ENCODE measurements around the gene GHRH.

GHRH gene

DNA sequence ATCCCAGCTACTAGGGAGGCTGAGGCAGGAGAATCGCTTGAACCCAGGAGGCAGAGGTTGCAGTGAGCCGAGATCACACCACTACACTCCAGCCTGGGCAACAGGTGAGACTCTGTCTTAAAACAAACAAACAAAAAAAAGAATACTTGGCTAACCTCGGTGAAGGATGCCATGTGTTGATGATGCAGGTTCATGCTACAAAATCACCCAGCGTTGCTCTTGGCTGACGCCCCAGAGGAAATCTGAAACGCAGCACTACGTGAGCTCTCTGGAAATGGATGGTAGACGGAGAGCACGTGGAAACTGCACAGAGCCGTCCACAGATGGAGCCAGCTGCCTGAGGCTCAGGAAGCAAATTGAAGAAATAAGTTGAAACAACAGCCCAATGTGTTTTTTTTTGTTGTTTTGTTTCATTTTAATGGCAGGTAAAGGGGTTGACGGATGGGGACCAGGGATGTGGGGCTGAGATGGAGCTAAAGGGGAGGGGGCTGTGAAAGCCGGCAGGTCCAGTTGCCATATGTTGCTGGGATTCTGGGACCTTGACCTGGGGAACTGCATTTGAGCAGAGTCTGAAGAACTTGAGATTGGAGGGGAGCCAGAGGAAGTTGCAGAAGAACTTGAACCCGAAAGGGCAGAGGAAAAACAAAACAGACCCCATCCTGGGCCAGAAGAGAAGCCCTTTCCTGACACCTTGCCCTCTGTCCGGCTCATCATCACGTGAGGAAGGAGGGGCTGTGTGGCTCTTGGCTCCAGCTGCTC is 15.1 kb upstream of the GHRH start:
- H3K4me3 ChIP-seq (ENCODE audit: low read depth, low read length): no peak overlapping the region
- TF ChIP-seq, protein P1, sequence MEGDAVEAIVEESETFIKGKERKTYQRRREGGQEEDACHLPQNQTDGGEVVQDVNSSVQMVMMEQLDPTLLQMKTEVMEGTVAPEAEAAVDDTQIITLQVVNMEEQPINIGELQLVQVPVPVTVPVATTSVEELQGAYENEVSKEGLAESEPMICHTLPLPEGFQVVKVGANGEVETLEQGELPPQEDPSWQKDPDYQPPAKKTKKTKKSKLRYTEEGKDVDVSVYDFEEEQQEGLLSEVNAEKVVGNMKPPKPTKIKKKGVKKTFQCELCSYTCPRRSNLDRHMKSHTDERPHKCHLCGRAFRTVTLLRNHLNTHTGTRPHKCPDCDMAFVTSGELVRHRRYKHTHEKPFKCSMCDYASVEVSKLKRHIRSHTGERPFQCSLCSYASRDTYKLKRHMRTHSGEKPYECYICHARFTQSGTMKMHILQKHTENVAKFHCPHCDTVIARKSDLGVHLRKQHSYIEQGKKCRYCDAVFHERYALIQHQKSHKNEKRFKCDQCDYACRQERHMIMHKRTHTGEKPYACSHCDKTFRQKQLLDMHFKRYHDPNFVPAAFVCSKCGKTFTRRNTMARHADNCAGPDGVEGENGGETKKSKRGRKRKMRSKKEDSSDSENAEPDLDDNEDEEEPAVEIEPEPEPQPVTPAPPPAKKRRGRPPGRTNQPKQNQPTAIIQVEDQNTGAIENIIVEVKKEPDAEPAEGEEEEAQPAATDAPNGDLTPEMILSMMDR (IDR thresholded peaks at IDR 0.05; ENCODE audit: borderline replicate concordance, insufficient read depth, low read depth, low read length): peak; percentile 31; the same call in 1 of the 2 replicates

DNA sequence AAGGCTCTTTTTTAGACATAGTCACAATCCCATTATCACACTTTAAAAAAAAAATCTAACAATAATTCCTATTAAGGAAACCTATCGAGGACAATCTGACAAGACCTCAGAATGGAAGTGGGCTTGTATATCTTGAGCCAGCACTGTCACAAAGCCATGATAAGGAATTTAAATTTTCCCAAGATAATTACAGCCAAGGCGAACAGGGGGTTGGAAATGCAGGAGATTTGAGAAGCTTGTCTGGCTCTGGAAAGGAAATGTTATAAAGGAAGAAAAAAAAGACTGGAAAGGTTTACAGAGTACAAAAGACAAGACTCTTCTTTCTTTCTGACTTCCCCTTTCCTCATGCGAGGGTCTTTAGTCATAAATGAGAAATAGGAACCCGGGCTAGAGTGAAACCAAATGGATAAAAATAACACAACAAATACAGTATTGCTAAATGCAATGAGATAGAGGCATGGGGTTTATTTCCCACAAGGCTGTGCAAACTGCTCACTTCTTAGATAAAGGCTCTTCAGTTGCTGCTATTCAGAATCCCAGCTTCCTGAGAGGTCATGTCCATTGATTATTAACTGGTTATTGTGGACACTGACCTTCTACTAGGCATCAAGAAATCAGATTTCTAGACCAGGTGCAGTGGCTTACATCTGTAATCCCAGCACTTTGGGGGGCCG is 13.4 kb upstream of the GHRH start:
- TF ChIP-seq, protein P1 (IDR thresholded peaks at IDR 0.05; ENCODE audit: borderline replicate concordance, insufficient read depth, low read depth, low read length): no peak
- H3K4me3 ChIP-seq (ENCODE audit: low read depth, low read length): no peak overlapping the region

DNA sequence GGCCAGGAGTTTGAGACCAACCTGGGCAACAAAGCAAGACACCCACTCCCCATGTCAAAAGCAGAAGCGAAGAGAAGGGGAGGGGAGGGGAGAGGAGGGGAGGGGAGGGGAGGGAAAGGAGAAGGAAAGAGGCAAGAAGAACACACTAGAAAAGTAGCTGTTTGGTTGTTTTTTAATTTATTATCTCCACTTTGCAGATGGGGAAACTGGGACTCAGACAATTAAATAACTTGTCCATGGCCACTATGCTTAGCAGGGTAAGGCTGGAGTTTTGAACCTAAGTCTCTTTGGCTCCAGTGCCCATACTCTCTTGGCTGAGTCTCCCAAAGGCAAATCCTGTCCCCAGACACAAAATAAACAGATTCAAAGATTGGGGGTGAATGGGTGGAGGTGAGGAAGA is 12.4 kb upstream of the GHRH start:
- TF ChIP-seq, protein P1 (IDR thresholded peaks at IDR 0.05; ENCODE audit: borderline replicate concordance, insufficient read depth, low read depth, low read length): no peak
- H3K4me3 ChIP-seq (ENCODE audit: low read depth, low read length): no peak overlapping the region

DNA sequence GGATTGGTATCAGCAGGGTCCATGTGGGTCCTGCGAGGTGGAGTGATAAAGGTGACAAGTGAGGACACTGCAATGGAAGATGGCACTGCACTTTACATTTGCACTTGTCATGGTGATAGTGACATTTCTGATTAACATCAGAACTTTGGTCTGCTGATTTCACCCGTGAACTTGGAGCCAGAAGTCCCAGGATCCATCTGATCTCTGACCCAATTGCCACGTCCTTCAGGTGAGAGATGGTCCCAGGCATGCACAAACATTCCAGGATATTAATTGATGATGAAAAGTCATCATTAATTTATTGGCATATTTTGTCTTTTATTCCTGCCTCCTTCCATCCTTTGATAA is 9.8 kb upstream of the GHRH start:
- TF ChIP-seq, protein P1 (IDR thresholded peaks at IDR 0.05; ENCODE audit: borderline replicate concordance, insufficient read depth, low read depth, low read length): no peak
- H3K4me3 ChIP-seq (ENCODE audit: low read depth, low read length): no peak overlapping the region

DNA sequence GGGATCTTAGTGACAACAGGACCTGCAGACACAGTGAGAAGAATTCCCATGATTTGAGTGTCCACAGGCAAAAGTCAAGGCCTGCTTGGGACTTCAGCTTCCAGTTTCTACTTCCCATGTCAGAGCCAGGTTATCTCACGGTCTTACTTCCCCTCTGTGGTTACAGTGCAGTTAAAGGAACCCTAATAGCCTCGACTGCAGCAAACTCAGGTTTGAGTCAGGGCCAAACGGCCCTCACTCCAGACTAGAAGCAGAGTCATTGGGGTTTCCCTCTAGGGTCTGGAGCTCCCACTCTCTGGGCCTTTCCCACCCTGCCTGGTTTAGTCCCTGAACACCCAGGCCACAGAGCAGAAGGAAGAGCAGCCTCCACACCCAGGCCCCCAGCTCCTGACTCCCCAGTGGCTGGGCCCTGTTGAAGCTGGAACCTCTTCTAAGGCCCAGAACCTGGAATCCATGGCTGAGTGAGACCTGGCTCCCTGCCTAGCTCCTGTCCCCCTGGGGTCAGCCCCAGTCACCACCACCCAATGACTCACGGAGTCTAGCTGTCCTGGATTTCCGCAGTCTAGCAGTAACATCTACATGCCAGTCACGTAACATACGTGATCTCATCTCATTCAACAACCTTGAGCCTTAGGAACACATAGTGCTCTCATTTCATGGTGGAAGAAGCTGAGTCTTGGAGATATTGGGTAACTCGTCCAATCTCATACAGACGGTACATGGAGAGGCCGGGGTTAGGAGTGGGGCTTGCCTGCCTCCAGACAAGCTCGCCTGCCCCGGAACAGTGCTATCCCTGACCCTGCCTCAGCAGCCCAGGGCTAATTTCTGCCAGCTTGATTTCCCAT is 9.2 kb upstream of the GHRH start:
- TF ChIP-seq, protein P1 (IDR thresholded peaks at IDR 0.05; ENCODE audit: borderline replicate concordance, insufficient read depth, low read depth, low read length): no peak
- no peak overlapping the region for H3K4me3 ChIP-seq (ENCODE audit: low read depth, low read length)

DNA sequence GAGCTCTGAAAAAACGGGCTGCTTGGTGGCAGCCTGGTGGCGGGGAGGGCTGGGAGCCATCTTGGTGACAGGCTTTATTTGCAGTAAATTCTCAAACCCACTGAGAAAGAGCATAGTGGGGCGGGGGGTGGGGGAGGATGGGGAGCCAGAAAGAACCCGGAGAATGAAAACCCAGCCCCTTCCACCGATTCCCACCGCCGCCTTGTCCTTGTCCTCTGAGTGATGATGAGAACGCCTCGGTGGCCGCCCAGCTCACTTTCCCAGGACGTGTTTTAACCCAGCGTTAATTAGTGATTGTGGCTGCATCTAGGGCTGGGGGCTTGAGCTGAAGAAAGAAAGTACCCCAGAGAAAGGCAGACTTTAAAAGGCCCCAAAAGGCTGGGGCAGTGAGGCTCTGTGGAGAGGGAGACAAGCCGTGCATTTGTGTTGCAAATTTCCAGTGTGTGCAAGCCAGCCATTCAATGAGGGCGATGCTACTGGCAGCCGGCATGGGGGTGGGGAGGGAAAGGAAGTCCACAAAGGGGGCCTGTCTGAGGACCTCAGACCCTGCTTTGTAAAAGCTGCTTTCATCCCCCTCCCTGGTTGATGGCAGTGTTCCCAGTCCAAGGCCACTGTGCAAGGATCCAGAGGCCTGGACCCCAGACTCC is 6.2 kb upstream of the GHRH start:
- H3K4me3 ChIP-seq (ENCODE audit: low read depth, low read length): no peak overlapping the region
- TF ChIP-seq, protein P1 (IDR thresholded peaks at IDR 0.05; ENCODE audit: borderline replicate concordance, insufficient read depth, low read depth, low read length): no peak
